ENCODE data around the gene VSTM2L.

The VSTM2L gene

GRCh38 chr20:37915800-37916570, 13.1 kb downstream of the VSTM2L start:
- DNase-seq (no peak), ATAC-seq (no peak)
- no peak overlapping the region for H3K4me3 Mint-ChIP-seq
- peaks cover 20% of the 10 kb centered on the region for H3K4me1 Mint-ChIP-seq
- H3K27me3 Mint-ChIP-seq = peaks cover 43% of the 10 kb centered on the region
- no peaks in the 10 kb centered on the region for H3K9me3 Mint-ChIP-seq
- no peaks in the 10 kb centered on the region for H3K36me3 Mint-ChIP-seq (ENCODE audit: low read depth)
- no peak overlapping the region for H3K27ac Mint-ChIP-seq

GRCh38 chr20:37917461-37917860, 14.5 kb downstream of the VSTM2L start:
- ATAC-seq (no peak), DNase-seq (no peak)
- peaks cover 31% of the 10 kb centered on the region for H3K4me1 Mint-ChIP-seq
- peaks cover 40% of the 10 kb centered on the region for H3K27me3 Mint-ChIP-seq
- no peak overlapping the region for H3K27ac Mint-ChIP-seq
- H3K9me3 Mint-ChIP-seq = no peaks in the 10 kb centered on the region
- no peak overlapping the region for H3K4me3 Mint-ChIP-seq
- H3K36me3 Mint-ChIP-seq (ENCODE audit: low read depth) = no peaks in the 10 kb centered on the region

GRCh38 chr20:37918035-37918434, 15.1 kb downstream of the VSTM2L start:
- peaks cover 35% of the 10 kb centered on the region for H3K27me3 Mint-ChIP-seq
- H3K9me3 Mint-ChIP-seq = no peaks in the 10 kb centered on the region
- H3K36me3 Mint-ChIP-seq (ENCODE audit: low read depth) = no peaks in the 10 kb centered on the region
- no peak for DNase-seq
- no peak overlapping the region for H3K4me3 Mint-ChIP-seq
- no peak overlapping the region for H3K27ac Mint-ChIP-seq
- no peak for ATAC-seq
- peaks cover 28% of the 10 kb centered on the region for H3K4me1 Mint-ChIP-seq

GRCh38 chr20:37919389-37920040, 16.6 kb downstream of the VSTM2L start:
- H3K27me3 Mint-ChIP-seq = peaks cover 26% of the 10 kb centered on the region

GRCh38 chr20:37920270-37920669, 17.3 kb downstream of the VSTM2L start:
- Mint-ChIP-seq H3K9me3 (no peaks in the 10 kb centered on the region), H3K27ac (no peak overlapping the region), H3K36me3 (ENCODE audit: low read depth) (no peaks in the 10 kb centered on the region), H3K4me1 (peaks cover 15% of the 10 kb centered on the region), H3K4me3 (no peak overlapping the region), H3K27me3 (peaks cover 22% of the 10 kb centered on the region)
- ATAC-seq = no peak
- no peak for DNase-seq

More at GRCh38 chr20:37919389-37920040, 16.6 kb downstream of the VSTM2L start:
- Mint-ChIP-seq H3K36me3 (ENCODE audit: low read depth) (no peaks in the 10 kb centered on the region), H3K4me1 (peaks cover 20% of the 10 kb centered on the region), H3K4me3 (no peak overlapping the region), H3K9me3 (no peaks in the 10 kb centered on the region), H3K27ac (no peak overlapping the region)
- ATAC-seq (no peak), DNase-seq (no peak)

- no peaks in the 10 kb centered on the region for H3K36me3 Mint-ChIP-seq (ENCODE audit: low read depth)
- DNase-seq (no peak), ATAC-seq (no peak)
- H3K4me3 Mint-ChIP-seq = no peak overlapping the region
- H3K4me1 Mint-ChIP-seq = peaks cover 15% of the 10 kb centered on the region
- no peak overlapping the region for H3K27ac Mint-ChIP-seq
- no peaks in the 10 kb centered on the region for H3K9me3 Mint-ChIP-seq
- H3K27me3 Mint-ChIP-seq = peaks cover 18% of the 10 kb centered on the region
Measured at GRCh38 chr20:37920679-37921322, 17.9 kb downstream of the VSTM2L start.

- Mint-ChIP-seq H3K27ac (no peak overlapping the region), H3K27me3 (peaks cover 12% of the 10 kb centered on the region), H3K36me3 (ENCODE audit: low read depth) (no peaks in the 10 kb centered on the region)
Measured at GRCh38 chr20:37921341-37921929, 18.5 kb downstream of the VSTM2L start.

GRCh38 chr20:37922016-37922415, 19.1 kb downstream of the VSTM2L start:
- peak; percentile 74 for ATAC-seq
- H3K27ac Mint-ChIP-seq = peak overlapping the region; percentile 11
- no peaks in the 10 kb centered on the region for H3K36me3 Mint-ChIP-seq (ENCODE audit: low read depth)
- peaks cover 8% of the 10 kb centered on the region for H3K27me3 Mint-ChIP-seq
- peak; percentile 18 for DNase-seq
- no peak overlapping the region for H3K4me3 Mint-ChIP-seq
- no peaks in the 10 kb centered on the region for H3K9me3 Mint-ChIP-seq
- H3K4me1 Mint-ChIP-seq = peaks cover 15% of the 10 kb centered on the region

More at GRCh38 chr20:37921341-37921929, 18.5 kb downstream of the VSTM2L start:
- DNase-seq (no peak), ATAC-seq (peak; percentile 37)
- Mint-ChIP-seq H3K9me3 (no peaks in the 10 kb centered on the region), H3K4me1 (peaks cover 15% of the 10 kb centered on the region), H3K4me3 (no peak overlapping the region)

GRCh38 chr20:37925265-37926165, 22.6 kb downstream of the VSTM2L start:
- Mint-ChIP-seq H3K4me1 (peaks cover 15% of the 10 kb centered on the region), H3K9me3 (no peaks in the 10 kb centered on the region), H3K4me3 (no peak overlapping the region), H3K27me3 (peaks cover 9% of the 10 kb centered on the region), H3K36me3 (ENCODE audit: low read depth) (no peaks in the 10 kb centered on the region), H3K27ac (no peak overlapping the region)
- no peak for DNase-seq
- ATAC-seq = no peak

GRCh38 chr20:37926612-37927011, 23.7 kb downstream of the VSTM2L start:
- Mint-ChIP-seq H3K4me3 (no peak overlapping the region), H3K36me3 (ENCODE audit: low read depth) (no peaks in the 10 kb centered on the region), H3K4me1 (peaks cover 9% of the 10 kb centered on the region), H3K9me3 (no peaks in the 10 kb centered on the region), H3K27ac (no peak overlapping the region), H3K27me3 (peaks cover 11% of the 10 kb centered on the region)
- DNase-seq (no peak), ATAC-seq (no peak)

GRCh38 chr20:37927410-37928095, 24.6 kb downstream of the VSTM2L start:
- ATAC-seq (no peak), DNase-seq (no peak)
- Mint-ChIP-seq H3K4me3 (no peak overlapping the region), H3K36me3 (ENCODE audit: low read depth) (no peaks in the 10 kb centered on the region), H3K4me1 (no peaks in the 10 kb centered on the region), H3K27me3 (peaks cover 11% of the 10 kb centered on the region), H3K9me3 (no peaks in the 10 kb centered on the region), H3K27ac (no peak overlapping the region)

GRCh38 chr20:37928996-37929682, 26.2 kb downstream of the VSTM2L start:
- Mint-ChIP-seq H3K27ac (no peak overlapping the region), H3K27me3 (peaks cover 11% of the 10 kb centered on the region)
- no peak for ATAC-seq

GRCh38 chr20:37929683-37930014, 26.7 kb downstream of the VSTM2L start:
- H3K9me3 Mint-ChIP-seq = no peaks in the 10 kb centered on the region
- no peak overlapping the region for H3K4me3 Mint-ChIP-seq
- no peaks in the 10 kb centered on the region for H3K36me3 Mint-ChIP-seq (ENCODE audit: low read depth)
- ATAC-seq (no peak), DNase-seq (no peak)
- H3K27me3 Mint-ChIP-seq = peaks cover 11% of the 10 kb centered on the region
- H3K4me1 Mint-ChIP-seq = no peaks in the 10 kb centered on the region
- no peak overlapping the region for H3K27ac Mint-ChIP-seq

More at GRCh38 chr20:37928996-37929682, 26.2 kb downstream of the VSTM2L start:
- Mint-ChIP-seq H3K9me3 (no peaks in the 10 kb centered on the region), H3K4me3 (no peak overlapping the region), H3K4me1 (no peaks in the 10 kb centered on the region), H3K36me3 (ENCODE audit: low read depth) (no peaks in the 10 kb centered on the region)
- DNase-seq = no peak
